HG02870 (cell line): ENCODE measurements around the gene RRBP1.
A peak's percentile ranks its signal among the peaks of the same experiment; 100 is the strongest.

Source experiments
- ATAC-seq: cut with Tn5 transposase; IDR thresholded peaks from one replicate; pipeline ENCODE4 v1.9.1; 2021; ENCODE audit warnings: mild to moderate bottlenecking, moderate library complexity; ENCODE audit not compliant: unreplicated experiment

Gene RRBP1

GRCh38 chr20:17681726-17682102, 328 bp downstream of the RRBP1 start:
- peak; percentile 2 for ATAC-seq

GRCh38 chr20:17680836-17681725, 961 bp downstream of the RRBP1 start:
- ATAC-seq = peak; percentile 34

- ATAC-seq = no peak
These were observed 1.9 kb downstream of the RRBP1 start for GRCh38 chr20:17679941-17680835.

GRCh38 chr20:17678886-17679285, 3.2 kb downstream of the RRBP1 start:
- no peak for ATAC-seq

GRCh38 chr20:17678295-17678694, 3.7 kb downstream of the RRBP1 start:
- no peak for ATAC-seq

- no peak for ATAC-seq
These were observed 5.1 kb downstream of the RRBP1 start for GRCh38 chr20:17676942-17677341.

- no peak for ATAC-seq
These were observed 5.7 kb downstream of the RRBP1 start for GRCh38 chr20:17676378-17676759.

GRCh38 chr20:17675519-17676377, 6.3 kb downstream of the RRBP1 start:
- no peak for ATAC-seq

GRCh38 chr20:17674722-17675518, 7.1 kb downstream of the RRBP1 start:
- no peak for ATAC-seq

- no peak for ATAC-seq
These were observed 9.0 kb downstream of the RRBP1 start for GRCh38 chr20:17673084-17673483.

GRCh38 chr20:17671565-17671964, 10.5 kb downstream of the RRBP1 start:
- ATAC-seq = no peak

GRCh38 chr20:17671011-17671410, 11.0 kb downstream of the RRBP1 start:
- no peak for ATAC-seq

GRCh38 chr20:17669306-17669931, 12.6 kb downstream of the RRBP1 start:
- no peak for ATAC-seq

GRCh38 chr20:17668432-17668831, 13.6 kb downstream of the RRBP1 start:
- ATAC-seq = no peak

GRCh38 chr20:17667445-17667844, 14.6 kb downstream of the RRBP1 start:
- no peak for ATAC-seq

GRCh38 chr20:17666481-17666880, 15.6 kb downstream of the RRBP1 start:
- ATAC-seq = no peak

GRCh38 chr20:17665756-17666155, 16.3 kb downstream of the RRBP1 start:
- no peak for ATAC-seq

GRCh38 chr20:17664025-17664633, 17.9 kb downstream of the RRBP1 start:
- ATAC-seq = no peak

- no peak for ATAC-seq
These were observed 18.6 kb downstream of the RRBP1 start for GRCh38 chr20:17663486-17663885.
